H9 (cell line): ENCODE results near the gene MORF4L1. TPM values are rescaled to one million over a fixed set of nuclear protein-coding genes. Genes with fewer than 3 reads are reported as not detected.
"Not testable (repeated sequence)": the region's sequence is repeated elsewhere in the genome, so short reads cannot be mapped to it uniquely, and the experiment has no call there.

Experiments used
- DNase-seq: peaks from one replicate; pipeline ENCODE4 v3.0.0-alpha.2; 2017
- H2AFZ ChIP-seq: one replicate; pipeline ENCODE4 v1.6.1; 2013; ENCODE audit warnings: mild to moderate bottlenecking, low read length, control low read depth, moderate library complexity
- H2AK5ac ChIP-seq: 2 replicates; pipeline ENCODE4 v1.6.1; 2013; ENCODE audit warnings: low read length, control low read depth, mixed read lengths; ENCODE audit not compliant: insufficient read length
- H2BK120ac ChIP-seq: one replicate; pipeline ENCODE4 v1.6.1; 2013; ENCODE audit warnings: low read depth, mild to moderate bottlenecking, low read length, control low read depth, inconsistent platforms; ENCODE audit not compliant: poor library complexity, severe bottlenecking
- H2BK12ac ChIP-seq: 2 replicates; pipeline ENCODE4 v1.6.1; 2013; ENCODE audit warnings: low read length, control low read depth, mixed read lengths, low read depth; ENCODE audit not compliant: insufficient read length
- H2BK15ac ChIP-seq: 2 replicates; pipeline ENCODE4 v1.6.1; 2013; ENCODE audit warnings: low read depth, low read length, control low read depth
- H2BK20ac ChIP-seq: one replicate; pipeline ENCODE4 v1.6.1; 2013; ENCODE audit warnings: low read depth, mild to moderate bottlenecking, low read length, control low read depth, inconsistent platforms; ENCODE audit not compliant: poor library complexity, severe bottlenecking
- H2BK5ac ChIP-seq: 2 replicates; pipeline ENCODE4 v1.6.1; 2013; ENCODE audit warnings: low read length, control low read depth, mixed read lengths; ENCODE audit not compliant: insufficient read length
- H3K14ac ChIP-seq: 2 replicates; pipeline ENCODE4 v1.6.1; 2013; ENCODE audit warnings: low read length, control low read depth; ENCODE audit not compliant: insufficient read depth
- H3K18ac ChIP-seq: 2 replicates; pipeline ENCODE4 v1.6.1; 2013; ENCODE audit warnings: low read depth, mild to moderate bottlenecking, mixed read lengths, low read length, control low read depth; ENCODE audit not compliant: insufficient read length
- H3K23ac ChIP-seq: 2 replicates; pipeline ENCODE4 v1.6.1; 2013; ENCODE audit warnings: low read length, control low read depth, mixed read lengths, low read depth; ENCODE audit not compliant: insufficient read length
- H3K23me2 ChIP-seq: 2 replicates; pipeline ENCODE4 v1.6.1; 2013; ENCODE audit warnings: low read depth, mild to moderate bottlenecking, mixed read lengths, low read length, control low read depth; ENCODE audit not compliant: insufficient read length, poor library complexity, severe bottlenecking
- H3K27ac ChIP-seq: 2 replicates; pipeline ENCODE4 v1.5.1; 2013; ENCODE audit warnings: low read length, control low read depth, mixed read lengths, low read depth; ENCODE audit not compliant: insufficient read length
- H3K27me3 ChIP-seq: 2 replicates; pipeline ENCODE4 v1.6.1; 2013; ENCODE audit warnings: low read length, control low read depth, inconsistent platforms; ENCODE audit not compliant: insufficient read depth
- H3K4ac ChIP-seq: 2 replicates; pipeline ENCODE4 v1.6.1; 2013; ENCODE audit warnings: low read depth, mild to moderate bottlenecking, control low read depth, inconsistent platforms, low read length, moderate library complexity
- H3K4me1 ChIP-seq: 2 replicates; pipeline ENCODE4 v1.6.1; 2013; ENCODE audit warnings: low read length, control low read depth, inconsistent platforms; ENCODE audit not compliant: insufficient read depth
- H3K4me2 ChIP-seq: 2 replicates; pipeline ENCODE4 v1.6.1; 2013; ENCODE audit warnings: low read length, control low read depth, mixed read lengths; ENCODE audit not compliant: insufficient read length, insufficient read depth
- H3K56ac ChIP-seq: 2 replicates; pipeline ENCODE4 v1.6.1; 2013; ENCODE audit warnings: low read depth, mild to moderate bottlenecking, mixed read lengths, low read length, control low read depth; ENCODE audit not compliant: insufficient read length
- H3K79me1 ChIP-seq: 2 replicates; pipeline ENCODE4 v1.6.1; 2013; ENCODE audit warnings: low read depth, mild to moderate bottlenecking, moderate library complexity, low read length, control low read depth, inconsistent platforms; ENCODE audit not compliant: insufficient read depth, poor library complexity, severe bottlenecking
- H3K79me2 ChIP-seq: 2 replicates; pipeline ENCODE4 v1.6.1; 2013; ENCODE audit warnings: low read length, control low read depth, inconsistent platforms; ENCODE audit not compliant: insufficient read depth
- H3K9ac ChIP-seq: 2 replicates; pipeline ENCODE4 v1.6.1; 2013; ENCODE audit warnings: low read length, control low read depth, mixed read lengths; ENCODE audit not compliant: insufficient read length; ENCODE audit errors: extremely low read depth
- H3K9me3 ChIP-seq: one replicate; pipeline ENCODE4 v1.6.1; 2013; ENCODE audit warnings: low read depth, low read length, inconsistent platforms; ENCODE audit not compliant: control insufficient read depth
- H3T11ph ChIP-seq: one replicate; pipeline ENCODE4 v1.6.1; 2013; ENCODE audit warnings: mild to moderate bottlenecking, low read length, control low read depth, inconsistent platforms
- H4K20me1 ChIP-seq: one replicate; pipeline ENCODE4 v1.6.1; 2013; ENCODE audit not compliant: control insufficient read depth, insufficient read length, insufficient read depth
- H4K5ac ChIP-seq: 2 replicates; pipeline ENCODE4 v1.6.1; 2013; ENCODE audit warnings: low read depth, mild to moderate bottlenecking, mixed read lengths, low read length, control low read depth; ENCODE audit not compliant: insufficient read length
- H4K8ac ChIP-seq: replicated peaks from 2 replicates; pipeline ENCODE4 v1.6.1; 2013; ENCODE audit warnings: low read length, control low read depth, mixed read lengths, low read depth; ENCODE audit not compliant: insufficient read length
- H4K91ac ChIP-seq: 2 replicates; pipeline ENCODE4 v1.6.1; 2013; ENCODE audit warnings: low read depth, mild to moderate bottlenecking, moderate library complexity, mixed read lengths, low read length, control low read depth; ENCODE audit not compliant: insufficient read length
- H3K27ac Mint-ChIP-seq, 3 experiments: 2 replicates in 2 of 3; 3 replicates in 1 of 3; pipeline ENCODE4 v1.8.0; 2020 to 2021; ENCODE audit warnings: mixed read lengths in 3 of 3, mild to moderate bottlenecking in 1 of 3, moderate library complexity in 1 of 3
- H3K27me3 Mint-ChIP-seq: 2 replicates; pipeline ENCODE4 v1.8.0; 2021; ENCODE audit warnings: low read depth, mild to moderate bottlenecking, moderate library complexity, mixed read lengths
- H3K36me3 Mint-ChIP-seq, 3 experiments: 2 replicates in 2 of 3; 3 replicates in 1 of 3; pipeline ENCODE4 v1.8.0; 2020 to 2021; ENCODE audit warnings: low read depth in 3 of 3, mixed read lengths in 3 of 3; ENCODE audit not compliant: insufficient read depth in 1 of 3
- H3K4me1 Mint-ChIP-seq, 2 experiments: 2 replicates each; pipeline ENCODE4 v1.8.0; 2020; ENCODE audit warnings: mixed read lengths in 2 of 2
- H3K4me3 Mint-ChIP-seq, 2 experiments: 2 replicates in 1 of 2; 3 replicates in 1 of 2; pipeline ENCODE4 v1.8.0; 2020 to 2021; ENCODE audit warnings: mild to moderate bottlenecking in 2 of 2, mixed read lengths in 2 of 2, moderate library complexity in 1 of 2
- H3K9me3 Mint-ChIP-seq, 2 experiments: 2 replicates in 1 of 2; 3 replicates in 1 of 2; pipeline ENCODE4 v1.8.0; 2020; ENCODE audit warnings: mild to moderate bottlenecking in 2 of 2, mixed read lengths in 2 of 2, moderate library complexity in 1 of 2
- WGBS: extraction: QIAGEN DNeasy Blood & Tissue Kit; methylation state at CpG from one replicate; pipeline ENCODE4 v1.1.7; 2013; ENCODE audit warnings: missing lambda C conversion rate, low lambda C conversion rate, mixed read lengths; ENCODE audit not compliant: insufficient read length; ENCODE audit errors: extremely low coverage; 5-methylcytosine and 5-hydroxymethylcytosine counted together
- total RNA-seq: library from RNA; stranded (reverse); gene quantifications from 2 replicates; pipeline ENCODE4 v1.2.1, GENCODE V29; 2021

The MORF4L1 gene
- total RNA-seq, 1 experiment from 2014 or later = 544 TPM

DNA sequence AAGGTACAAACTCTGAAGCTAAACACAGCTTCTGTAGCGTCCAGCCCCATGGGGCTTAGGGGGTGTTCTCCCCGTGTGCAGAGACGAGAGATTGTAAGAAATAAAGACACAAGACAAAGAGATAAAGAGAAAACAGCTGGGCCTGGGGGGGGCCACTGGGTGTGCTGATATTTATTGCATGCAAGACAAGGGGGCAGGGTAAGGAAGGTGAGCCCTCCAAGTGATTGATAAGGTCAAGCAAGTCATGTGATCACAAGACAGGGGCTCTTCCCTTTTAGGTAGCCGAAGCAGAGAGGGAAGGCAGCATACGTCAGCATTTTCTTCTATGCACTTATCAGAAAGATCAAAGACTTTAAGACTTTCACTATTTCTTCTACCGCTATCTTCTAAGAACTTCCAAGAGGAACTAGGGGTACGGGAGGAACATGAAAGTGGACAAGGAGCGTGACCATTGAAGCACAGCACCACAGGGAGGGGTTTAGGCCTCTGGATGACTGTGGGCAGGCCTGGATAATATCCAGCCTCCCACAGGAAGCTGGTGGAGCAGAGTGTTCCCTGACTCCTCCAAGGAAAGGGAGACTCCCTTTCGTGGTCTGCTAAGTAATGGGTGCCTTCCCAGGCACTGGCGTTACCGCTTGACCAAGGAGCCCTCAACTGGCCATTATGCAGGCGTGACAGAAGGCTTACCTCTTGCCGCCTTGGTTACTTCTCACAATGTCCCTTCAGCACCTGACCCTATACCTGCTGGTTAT is 29.8 kb downstream of the MORF4L1 start:
- Mint-ChIP-seq H3K36me3 (peaks cover 41 to 89% (median 81%) of the 10 kb centered on the region in 3 experiments), H3K27ac (peak overlapping the region; percentile 36 to 94 (median 90); a peak in 4 of 7 replicates), H3K4me1 (peaks cover 7 to 10% of the 10 kb centered on the region in 2 experiments)
- H2BK12ac ChIP-seq, H4K5ac ChIP-seq, H3K56ac ChIP-seq, H3K4me2 ChIP-seq, H2BK20ac ChIP-seq, H3K9ac ChIP-seq, H3K79me1 ChIP-seq, H2BK120ac ChIP-seq, H4K8ac ChIP-seq, H3K18ac ChIP-seq, H3T11ph ChIP-seq, H2BK5ac ChIP-seq, H4K20me1 ChIP-seq, H3K23me2 ChIP-seq, H3K4me1 ChIP-seq, DNase-seq, H3K27me3 ChIP-seq, H4K91ac ChIP-seq, H3K27me3 Mint-ChIP-seq, H3K4ac ChIP-seq, H2BK15ac ChIP-seq, H2AK5ac ChIP-seq, H3K14ac ChIP-seq, H3K79me2 ChIP-seq, H3K27ac ChIP-seq, H2AFZ ChIP-seq, H3K9me3 ChIP-seq, H3K4me3 Mint-ChIP-seq, H3K9me3 Mint-ChIP-seq, H3K23ac ChIP-seq: not testable (repeated sequence)
- WGBS = no CpG with 5 or more reads among the region's 13 CpGs
